GM23248 (cell line): ENCODE results near the gene TNNI3.

Experiments
- EZH2 ChIP-seq: fragments of 200-600 bp; sonication (generic); IDR thresholded peaks from 2 replicates; pipeline ENCODE4 v1.6.1; 2018; ENCODE audit warnings: antibody characterized with exemption, mild to moderate bottlenecking; ENCODE audit not compliant: insufficient read depth, poor library complexity, severe bottlenecking
- EZH2phosphoT487 ChIP-seq: fragments of 200-600 bp; sonication (generic); IDR thresholded peaks from 2 replicates; pipeline ENCODE4 v1.6.1; 2018; ENCODE audit warnings: antibody characterized with exemption, moderate library complexity, mild to moderate bottlenecking, low read depth; ENCODE audit not compliant: insufficient read depth

DNA sequence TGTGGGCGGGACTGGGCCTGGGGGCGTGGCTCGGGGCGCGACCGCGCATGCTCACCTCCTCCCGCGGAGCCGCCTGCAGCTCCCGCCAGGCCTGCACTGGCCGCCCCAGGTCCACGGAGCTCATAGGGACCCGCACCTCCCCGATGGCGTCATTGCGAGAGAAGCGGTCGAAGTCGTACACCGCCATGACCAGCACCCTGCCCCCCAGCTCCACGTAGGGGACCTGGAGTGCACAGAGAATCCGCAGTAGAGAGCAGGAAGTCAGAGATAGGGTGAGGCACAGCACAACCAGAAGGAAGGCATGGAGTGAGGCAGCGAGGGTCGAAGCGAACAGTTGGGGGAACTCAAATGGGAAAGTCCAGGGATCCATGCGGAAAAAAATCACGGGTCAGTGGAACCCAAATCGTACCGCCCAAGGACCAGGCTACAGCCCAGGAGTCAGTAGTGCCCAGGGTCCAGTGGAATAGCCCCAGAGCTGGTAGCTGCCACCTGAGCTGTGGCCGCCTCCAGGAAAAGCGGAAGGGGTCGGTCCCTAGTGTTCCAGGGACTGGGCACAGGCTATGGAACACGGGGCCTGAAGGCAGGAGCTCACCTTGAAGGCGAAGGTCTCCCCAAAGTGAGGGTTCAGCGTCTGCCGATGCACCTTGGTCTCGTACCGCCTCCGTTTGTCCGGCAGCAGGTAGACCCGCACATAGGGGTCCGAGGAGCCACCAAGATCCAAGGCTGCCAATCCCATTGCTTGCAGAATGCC, 17.8 kb upstream of the TNNI3 start:
- no peak for TF ChIP-seq EZH2
- no peak for TF ChIP-seq EZH2phosphoT487
